ENCODE results near the gene TCF7L2. TPM values are rescaled to one million over a fixed set of nuclear protein-coding genes. Genes with fewer than 3 reads are reported as not detected.

Gene TCF7L2
- polyA plus RNA-seq, 1 donor from 2014 or later = 1.7 TPM

GRCh38 chr10:113056441-113057021 is 106.5 kb downstream of the TCF7L2 start:
- H3K27ac ChIP-seq (ENCODE audit: low read length) = no peak overlapping the region
- peaks cover 8% of the 10 kb centered on the region for H3F3A ChIP-seq (ENCODE audit: insufficient read depth, low read length, poor library complexity, severe bottlenecking)
- H3K36me3 ChIP-seq (ENCODE audit: insufficient read depth, low read length) = no peaks in the 10 kb centered on the region
- H3K4me3 ChIP-seq (ENCODE audit: low read length) = no peak overlapping the region
- H3K9me2 ChIP-seq (ENCODE audit: insufficient read depth, low read length) = no peaks in the 10 kb centered on the region
- peaks cover 21% of the 10 kb centered on the region for H3K79me2 ChIP-seq (replicated peaks; ENCODE audit: insufficient read depth, low read length)
- H3K9me3 ChIP-seq (ENCODE audit: low read length) = no peaks in the 10 kb centered on the region
- no peak for TF ChIP-seq RAD21 (conservative IDR thresholded peaks at IDR 0.05)
- TF ChIP-seq CTCF (IDR thresholded peaks at IDR 0.05; ENCODE audit: poor library complexity, severe bottlenecking) = no peak
- TF ChIP-seq MXI1 (conservative IDR thresholded peaks at IDR 0.05; ENCODE audit: poor library complexity, severe bottlenecking) = no peak
- no peak for TF ChIP-seq POLR2AphosphoS5 (IDR thresholded peaks at IDR 0.05)
- no peak for TF ChIP-seq SMC3 (conservative IDR thresholded peaks at IDR 0.05; ENCODE audit: poor library complexity)
- no peak for TF ChIP-seq EP300 (conservative IDR thresholded peaks at IDR 0.05; ENCODE audit: poor library complexity, severe bottlenecking)
- no peak for TF ChIP-seq REST (IDR thresholded peaks at IDR 0.05; ENCODE audit: borderline replicate concordance)
- no peak overlapping the region for H3K4me2 ChIP-seq (ENCODE audit: low read length)
- H3K9ac ChIP-seq (ENCODE audit: low read length) = no peak overlapping the region
- H3K27me3 ChIP-seq (ENCODE audit: insufficient read depth, low read depth, low read length) = no peaks in the 10 kb centered on the region
- no peak overlapping the region for H2AFZ ChIP-seq (ENCODE audit: low read depth, low read length)
- no peaks in the 10 kb centered on the region for H4K20me1 ChIP-seq (ENCODE audit: insufficient read depth)

- H3K36me3 ChIP-seq (ENCODE audit: insufficient read depth, low read length) = no peaks in the 10 kb centered on the region
- TF ChIP-seq REST (IDR thresholded peaks at IDR 0.05; ENCODE audit: borderline replicate concordance) = no peak
- TF ChIP-seq SMC3 (conservative IDR thresholded peaks at IDR 0.05; ENCODE audit: poor library complexity) = no peak
- TF ChIP-seq TAF1 (IDR thresholded peaks at IDR 0.05; ENCODE audit: low read depth) = no peak
- TF ChIP-seq RAD21 (conservative IDR thresholded peaks at IDR 0.05) = no peak
- TF ChIP-seq EZH2 (IDR thresholded peaks at IDR 0.05; ENCODE audit: borderline replicate concordance, insufficient read depth, low read length, poor library complexity, severe bottlenecking) = no peak
- no peak for TF ChIP-seq EP300 (conservative IDR thresholded peaks at IDR 0.05; ENCODE audit: poor library complexity, severe bottlenecking)
- no peak for TF ChIP-seq MXI1 (conservative IDR thresholded peaks at IDR 0.05; ENCODE audit: poor library complexity, severe bottlenecking)
- TF ChIP-seq POLR2AphosphoS5 (IDR thresholded peaks at IDR 0.05) = no peak
- no peak for TF ChIP-seq CTCF (IDR thresholded peaks at IDR 0.05; ENCODE audit: poor library complexity, severe bottlenecking)
- no peaks in the 10 kb centered on the region for H3K27me3 ChIP-seq (ENCODE audit: insufficient read depth, low read depth, low read length)
- H3K9me2 ChIP-seq (ENCODE audit: insufficient read depth, low read length) = no peaks in the 10 kb centered on the region
- H3K4me2 ChIP-seq (ENCODE audit: low read length) = no peak overlapping the region
- peaks cover 8% of the 10 kb centered on the region for H3F3A ChIP-seq (ENCODE audit: insufficient read depth, low read length, poor library complexity, severe bottlenecking)
- no peak overlapping the region for H3K27ac ChIP-seq (ENCODE audit: low read length)
- no peaks in the 10 kb centered on the region for H3K9me3 ChIP-seq (ENCODE audit: low read length)
- H3K79me2 ChIP-seq (replicated peaks; ENCODE audit: insufficient read depth, low read length) = peaks cover 28% of the 10 kb centered on the region
- no peak overlapping the region for H3K9ac ChIP-seq (ENCODE audit: low read length)
- H3K4me3 ChIP-seq (ENCODE audit: low read length) = no peak overlapping the region
- no peak overlapping the region for H2AFZ ChIP-seq (ENCODE audit: low read depth, low read length)
- H4K20me1 ChIP-seq (ENCODE audit: insufficient read depth) = no peaks in the 10 kb centered on the region
These were observed 108.0 kb downstream of the TCF7L2 start for GRCh38 chr10:113057948-113058522.
